ENCODE measurements around the gene WDR6.

The WDR6 gene

GRCh38 chr3:49020330-49021212, 13.4 kb downstream of the WDR6 start:
- Histone ChIP-seq H3K4me3 (ENCODE audit: low read length in 2 of 2) (peak overlapping the region; percentile 82 to 95), H3K27ac (ENCODE audit: low read depth in 2 of 2, low read length in 2 of 2) (peak overlapping the region; percentile 100), H3K36me3 (ENCODE audit: control insufficient read depth in 2 of 2, insufficient read depth in 2 of 2, low read length in 2 of 2) (peaks cover 28 to 33% of the 10 kb centered on the region in 2 donors), H3K9me3 (ENCODE audit: control insufficient read depth in 2 of 2, low read length in 2 of 2) (no peaks in the 10 kb centered on the region), H3K4me1 (ENCODE audit: control insufficient read depth in 2 of 2, insufficient read depth in 2 of 2, low read length in 2 of 2) (peaks cover 25 to 37% of the 10 kb centered on the region in 2 donors), H3K9ac (ENCODE audit: low read depth in 1 of 2, low read length in 2 of 2) (peak overlapping the region; percentile 96 to 99), H3K27me3 (ENCODE audit: control insufficient read depth in 2 of 2, insufficient read depth in 2 of 2, low read length in 2 of 2) (no peaks in the 10 kb centered on the region)

DNA sequence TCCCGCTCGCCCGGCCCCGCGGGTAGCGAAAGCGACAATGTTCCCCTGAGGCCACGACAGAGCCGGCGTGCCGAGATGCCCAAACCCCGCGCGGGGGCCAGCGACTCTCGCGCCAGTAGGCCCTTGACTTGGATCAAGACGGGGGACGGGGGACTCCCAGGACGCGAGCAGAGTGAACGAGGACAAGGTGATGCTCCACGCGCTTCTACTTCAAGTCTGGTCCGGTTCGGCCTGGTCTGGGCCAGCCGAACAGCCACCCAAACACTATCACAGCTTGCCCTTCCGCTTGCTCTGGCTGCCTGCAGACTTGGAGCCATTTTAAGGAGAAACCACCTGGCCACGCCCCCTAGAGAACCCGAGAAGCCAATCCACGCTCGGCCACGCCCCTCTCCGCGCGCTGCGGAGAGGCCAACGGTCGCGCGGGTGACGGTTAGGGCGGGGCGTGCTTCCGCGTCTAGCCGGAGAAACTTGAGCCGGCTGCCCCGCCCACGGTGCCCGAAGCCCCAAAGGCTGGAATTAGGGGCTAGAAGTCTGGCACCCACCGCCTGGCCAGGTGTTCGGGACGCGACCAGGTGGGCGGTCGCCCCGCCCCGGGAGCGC, 14.1 kb downstream of the WDR6 start:
- Histone ChIP-seq H3K4me1 (ENCODE audit: control insufficient read depth in 2 of 2, insufficient read depth in 2 of 2, low read length in 2 of 2) (peaks cover 26 to 37% of the 10 kb centered on the region in 2 donors), H3K9me3 (ENCODE audit: control insufficient read depth in 2 of 2, low read length in 2 of 2) (no peaks in the 10 kb centered on the region), H3K9ac (ENCODE audit: low read depth in 1 of 2, low read length in 2 of 2) (peak overlapping the region; percentile 96 to 99), H3K27me3 (ENCODE audit: control insufficient read depth in 2 of 2, insufficient read depth in 2 of 2, low read length in 2 of 2) (no peaks in the 10 kb centered on the region), H3K4me3 (ENCODE audit: low read length in 2 of 2) (peak overlapping the region; percentile 82 to 95), H3K27ac (ENCODE audit: low read depth in 2 of 2, low read length in 2 of 2) (peak overlapping the region; percentile 100), H3K36me3 (ENCODE audit: control insufficient read depth in 2 of 2, insufficient read depth in 2 of 2, low read length in 2 of 2) (peaks cover 25 to 33% of the 10 kb centered on the region in 2 donors)

- H3K4me1 ChIP-seq (ENCODE audit: control insufficient read depth in 2 of 2, insufficient read depth in 2 of 2, low read length in 2 of 2): peaks cover 25 to 35% of the 10 kb centered on the region in 2 donors
Measured at GRCh38 chr3:49021813-49022687, 14.9 kb downstream of the WDR6 start, which contains the start of gene NDUFAF3. Gene NDUFAF3, plus strand, starts transcription at chr3:49022121. Its CDS starts 24 bp downstream, at chr3:49022145.

DNA sequence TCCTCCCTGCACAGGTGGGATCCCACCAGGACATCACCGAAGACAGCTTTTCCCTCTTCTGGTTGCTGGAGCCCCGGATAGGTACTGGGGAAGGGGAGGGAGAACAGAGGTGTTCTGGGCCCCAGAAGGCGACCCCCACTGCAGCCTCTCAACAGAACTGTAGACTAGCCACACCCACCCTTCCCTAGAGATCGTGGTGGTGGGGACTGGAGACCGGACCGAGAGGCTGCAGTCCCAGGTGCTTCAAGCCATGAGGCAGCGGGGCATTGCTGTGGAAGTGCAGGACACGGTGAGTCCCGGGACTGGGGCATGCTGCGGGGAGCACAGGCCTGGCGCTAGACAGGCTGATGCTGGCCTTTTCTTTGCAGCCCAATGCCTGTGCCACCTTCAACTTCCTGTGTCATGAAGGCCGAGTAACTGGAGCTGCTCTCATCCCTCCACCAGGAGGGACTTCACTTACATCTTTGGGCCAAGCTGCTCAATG, 15.5 kb downstream of the WDR6 start:
- H3K36me3 ChIP-seq (ENCODE audit: control insufficient read depth in 2 of 2, insufficient read depth in 2 of 2, low read length in 2 of 2): peaks cover 29 to 43% of the 10 kb centered on the region in 2 donors
- H3K9me3 ChIP-seq (ENCODE audit: control insufficient read depth in 2 of 2, low read length in 2 of 2): no peaks in the 10 kb centered on the region
- H3K27ac ChIP-seq (ENCODE audit: low read depth in 2 of 2, low read length in 2 of 2): peak overlapping the region; percentile 100
- H3K4me3 ChIP-seq (ENCODE audit: low read length in 2 of 2): peak overlapping the region; percentile 82 to 95
- H3K9ac ChIP-seq (ENCODE audit: low read depth in 1 of 2, low read length in 2 of 2): peak overlapping the region; percentile 91 to 99
- no peaks in the 10 kb centered on the region for H3K27me3 ChIP-seq (ENCODE audit: control insufficient read depth in 2 of 2, insufficient read depth in 2 of 2, low read length in 2 of 2)
- peaks cover 18 to 28% of the 10 kb centered on the region in 2 donors for H3K4me1 ChIP-seq (ENCODE audit: control insufficient read depth in 2 of 2, insufficient read depth in 2 of 2, low read length in 2 of 2)

More at GRCh38 chr3:49021813-49022687, 14.9 kb downstream of the WDR6 start, which contains the start of gene NDUFAF3:
- Histone ChIP-seq H3K4me3 (ENCODE audit: low read length in 2 of 2) (peak within 1 kb of the TSS; percentile 82 to 95), H3K27me3 (ENCODE audit: control insufficient read depth in 2 of 2, insufficient read depth in 2 of 2, low read length in 2 of 2) (no peaks in the 10 kb centered on the region), H3K36me3 (ENCODE audit: control insufficient read depth in 2 of 2, insufficient read depth in 2 of 2, low read length in 2 of 2) (peaks cover 29 to 37% of the 10 kb centered on the region in 2 donors), H3K27ac (ENCODE audit: low read depth in 2 of 2, low read length in 2 of 2) (peak within 1 kb of the TSS; percentile 100), H3K9ac (ENCODE audit: low read depth in 1 of 2, low read length in 2 of 2) (peak within 1 kb of the TSS; percentile 96 to 99), H3K9me3 (ENCODE audit: control insufficient read depth in 2 of 2, low read length in 2 of 2) (no peaks in the 10 kb centered on the region)

DNA sequence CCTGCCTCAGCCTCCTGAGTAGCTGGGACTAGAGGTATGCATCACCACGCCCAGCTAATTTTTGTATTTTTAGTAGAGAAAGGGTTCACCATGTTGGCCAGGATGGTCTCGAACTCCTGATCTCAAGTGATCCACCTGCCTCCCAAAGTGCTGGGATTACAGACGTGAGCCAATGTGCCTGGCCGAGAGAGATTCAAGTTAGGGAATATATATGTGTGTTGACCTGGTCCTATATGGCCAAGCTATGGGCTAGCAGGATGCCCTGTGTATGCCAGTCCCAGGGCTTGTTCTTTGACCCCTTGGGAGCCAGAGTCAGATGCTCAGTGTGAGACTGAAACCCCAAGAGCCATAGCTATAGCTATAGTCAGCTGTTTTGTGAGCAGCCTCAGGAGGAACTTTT, 16.6 kb downstream of the WDR6 start:
- Histone ChIP-seq H3K27ac (ENCODE audit: low read depth in 2 of 2, low read length in 2 of 2) (no peak overlapping the region), H3K9me3 (ENCODE audit: control insufficient read depth in 2 of 2, low read length in 2 of 2) (no peaks in the 10 kb centered on the region), H3K4me3 (ENCODE audit: low read length in 2 of 2) (no peak overlapping the region), H3K27me3 (ENCODE audit: control insufficient read depth in 2 of 2, insufficient read depth in 2 of 2, low read length in 2 of 2) (no peaks in the 10 kb centered on the region), H3K4me1 (ENCODE audit: control insufficient read depth in 2 of 2, insufficient read depth in 2 of 2, low read length in 2 of 2) (peaks cover 25 to 34% of the 10 kb centered on the region in 2 donors), H3K36me3 (ENCODE audit: control insufficient read depth in 2 of 2, insufficient read depth in 2 of 2, low read length in 2 of 2) (peaks cover 29 to 43% of the 10 kb centered on the region in 2 donors), H3K9ac (ENCODE audit: low read depth in 1 of 2, low read length in 2 of 2) (no peak overlapping the region)

DNA sequence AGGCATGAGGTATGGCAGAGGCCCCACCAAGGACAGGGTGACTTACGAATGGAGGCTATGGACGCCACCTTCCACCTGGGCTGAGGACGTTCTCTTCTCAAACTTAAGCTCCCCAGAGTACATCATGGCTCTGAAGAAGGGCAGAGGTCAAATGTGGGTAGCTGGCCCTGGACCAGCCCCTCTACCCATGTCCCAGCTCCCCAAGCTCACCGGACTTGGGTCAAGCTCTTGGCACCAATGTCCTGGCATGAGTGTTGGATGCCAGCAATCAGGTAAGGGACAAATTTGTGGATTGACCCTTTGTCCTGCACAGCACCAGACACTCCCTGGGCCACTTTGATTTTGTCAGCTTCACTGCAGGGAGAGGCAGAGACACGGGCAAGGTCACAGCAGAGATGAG, 17.3 kb downstream of the WDR6 start:
- Histone ChIP-seq H3K4me1 (ENCODE audit: control insufficient read depth in 2 of 2, insufficient read depth in 2 of 2, low read length in 2 of 2) (peaks cover 30 to 32% of the 10 kb centered on the region in 2 donors), H3K9me3 (ENCODE audit: control insufficient read depth in 2 of 2, low read length in 2 of 2) (no peaks in the 10 kb centered on the region), H3K36me3 (ENCODE audit: control insufficient read depth in 2 of 2, insufficient read depth in 2 of 2, low read length in 2 of 2) (peaks cover 29 to 43% of the 10 kb centered on the region in 2 donors), H3K27ac (ENCODE audit: low read depth in 2 of 2, low read length in 2 of 2) (no peak overlapping the region), H3K4me3 (ENCODE audit: low read length in 2 of 2) (no peak overlapping the region), H3K9ac (ENCODE audit: low read depth in 1 of 2, low read length in 2 of 2) (no peak overlapping the region), H3K27me3 (ENCODE audit: control insufficient read depth in 2 of 2, insufficient read depth in 2 of 2, low read length in 2 of 2) (no peaks in the 10 kb centered on the region)

GRCh38 chr3:49025005-49025792, 18.0 kb downstream of the WDR6 start:
- Histone ChIP-seq H3K4me1 (ENCODE audit: control insufficient read depth in 2 of 2, insufficient read depth in 2 of 2, low read length in 2 of 2) (peaks cover 24 to 31% of the 10 kb centered on the region in 2 donors), H3K9ac (ENCODE audit: low read depth in 1 of 2, low read length in 2 of 2) (no peak overlapping the region), H3K4me3 (ENCODE audit: low read length in 2 of 2) (no peak overlapping the region), H3K36me3 (ENCODE audit: control insufficient read depth in 2 of 2, insufficient read depth in 2 of 2, low read length in 2 of 2) (peaks cover 29 to 46% of the 10 kb centered on the region in 2 donors), H3K27me3 (ENCODE audit: control insufficient read depth in 2 of 2, insufficient read depth in 2 of 2, low read length in 2 of 2) (no peaks in the 10 kb centered on the region), H3K9me3 (ENCODE audit: control insufficient read depth in 2 of 2, low read length in 2 of 2) (no peaks in the 10 kb centered on the region), H3K27ac (ENCODE audit: low read depth in 2 of 2, low read length in 2 of 2) (no peak overlapping the region)

- Histone ChIP-seq H3K27me3 (ENCODE audit: control insufficient read depth in 2 of 2, insufficient read depth in 2 of 2, low read length in 2 of 2) (no peaks in the 10 kb centered on the region), H3K27ac (ENCODE audit: low read depth in 2 of 2, low read length in 2 of 2) (no peak overlapping the region), H3K9ac (ENCODE audit: low read depth in 1 of 2, low read length in 2 of 2) (no peak overlapping the region), H3K4me1 (ENCODE audit: control insufficient read depth in 2 of 2, insufficient read depth in 2 of 2, low read length in 2 of 2) (peaks cover 19 to 28% of the 10 kb centered on the region in 2 donors), H3K4me3 (ENCODE audit: low read length in 2 of 2) (no peak overlapping the region), H3K9me3 (ENCODE audit: control insufficient read depth in 2 of 2, low read length in 2 of 2) (no peaks in the 10 kb centered on the region), H3K36me3 (ENCODE audit: control insufficient read depth in 2 of 2, insufficient read depth in 2 of 2, low read length in 2 of 2) (peaks cover 35 to 51% of the 10 kb centered on the region in 2 donors)
Measured at GRCh38 chr3:49025793-49026520, 18.8 kb downstream of the WDR6 start.
